Measurements from ENCODE around the gene SNX10. TPM values are rescaled to one million over a fixed set of nuclear protein-coding genes. Genes with fewer than 3 reads are reported as not detected.

Gene SNX10
- total RNA-seq, 3 donors from 2014 or later: 13.4 to 24.6 (median 18.1) TPM

DNA sequence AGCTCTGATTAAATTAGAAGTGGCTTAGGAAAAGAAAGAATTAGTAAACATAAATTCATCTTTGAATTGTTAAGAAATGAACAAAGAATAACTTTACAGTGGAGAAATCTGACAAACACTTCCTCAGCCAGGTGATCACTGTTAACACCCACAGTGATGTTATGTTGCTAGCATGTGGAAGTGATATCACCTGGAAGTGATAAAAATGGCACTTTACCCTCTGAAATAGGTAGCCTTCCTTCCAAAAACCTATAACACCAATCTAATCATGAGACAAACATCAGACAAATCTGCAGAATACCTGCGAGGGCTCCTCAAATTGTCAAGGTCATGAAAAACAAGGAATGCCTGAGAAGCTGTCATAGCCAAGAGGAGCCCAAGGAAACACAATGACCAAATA is 59.5 kb downstream of the SNX10 start:
- no peak overlapping the region for H3K4me3 ChIP-seq
- H3K27ac ChIP-seq: no peak overlapping the region
- no peaks in the 10 kb centered on the region for H3K36me3 ChIP-seq
- no peak for DNase-seq (ENCODE audit: low spot score in 2 of 2)
- intact Hi-C loops (cut with DNase I; ENCODE audit: low total_unique reads): no loop called here
- TF ChIP-seq, protein P1, sequence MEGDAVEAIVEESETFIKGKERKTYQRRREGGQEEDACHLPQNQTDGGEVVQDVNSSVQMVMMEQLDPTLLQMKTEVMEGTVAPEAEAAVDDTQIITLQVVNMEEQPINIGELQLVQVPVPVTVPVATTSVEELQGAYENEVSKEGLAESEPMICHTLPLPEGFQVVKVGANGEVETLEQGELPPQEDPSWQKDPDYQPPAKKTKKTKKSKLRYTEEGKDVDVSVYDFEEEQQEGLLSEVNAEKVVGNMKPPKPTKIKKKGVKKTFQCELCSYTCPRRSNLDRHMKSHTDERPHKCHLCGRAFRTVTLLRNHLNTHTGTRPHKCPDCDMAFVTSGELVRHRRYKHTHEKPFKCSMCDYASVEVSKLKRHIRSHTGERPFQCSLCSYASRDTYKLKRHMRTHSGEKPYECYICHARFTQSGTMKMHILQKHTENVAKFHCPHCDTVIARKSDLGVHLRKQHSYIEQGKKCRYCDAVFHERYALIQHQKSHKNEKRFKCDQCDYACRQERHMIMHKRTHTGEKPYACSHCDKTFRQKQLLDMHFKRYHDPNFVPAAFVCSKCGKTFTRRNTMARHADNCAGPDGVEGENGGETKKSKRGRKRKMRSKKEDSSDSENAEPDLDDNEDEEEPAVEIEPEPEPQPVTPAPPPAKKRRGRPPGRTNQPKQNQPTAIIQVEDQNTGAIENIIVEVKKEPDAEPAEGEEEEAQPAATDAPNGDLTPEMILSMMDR (IDR thresholded peaks at IDR 0.05): no peak
- TF ChIP-seq POLR2AphosphoS5 (IDR thresholded peaks at IDR 0.05) (no peak), POLR2A (IDR thresholded peaks at IDR 0.05) (no peak)
- H3K27me3 ChIP-seq: no peaks in the 10 kb centered on the region
- H3K4me1 ChIP-seq: no peaks in the 10 kb centered on the region
- no peaks in the 10 kb centered on the region for H3K9me3 ChIP-seq

DNA sequence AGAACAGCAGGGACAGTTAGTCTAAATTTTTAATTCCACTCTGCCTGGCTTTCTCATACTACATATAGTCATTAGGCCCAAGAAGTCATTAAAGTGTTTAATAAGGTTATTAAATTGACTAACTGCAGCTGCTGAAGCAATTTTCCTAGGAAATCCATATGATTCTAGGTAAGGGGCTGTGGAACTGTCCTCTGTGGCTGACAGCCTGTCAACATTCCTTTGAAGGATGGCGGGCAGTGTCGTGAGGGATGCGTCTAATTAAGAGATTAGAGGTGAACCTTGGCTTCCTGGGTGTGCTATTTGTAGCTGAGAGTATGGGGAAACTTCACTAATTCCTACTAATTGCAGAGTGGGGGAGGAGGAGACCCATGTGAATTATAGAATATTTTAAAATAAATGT is 64.6 kb downstream of the SNX10 start:
- no peaks in the 10 kb centered on the region for H3K4me1 ChIP-seq
- no peaks in the 10 kb centered on the region for H3K36me3 ChIP-seq
- no peaks in the 10 kb centered on the region for H3K27me3 ChIP-seq
- no peak overlapping the region for H3K27ac ChIP-seq
- no peaks in the 10 kb centered on the region for H3K9me3 ChIP-seq
- intact Hi-C loops (cut with DNase I; ENCODE audit: low total_unique reads): no loop called here
- H3K4me3 ChIP-seq: no peak overlapping the region
- DNase-seq (ENCODE audit: low spot score in 2 of 2): no peak
- no peak for TF ChIP-seq POLR2AphosphoS5 (IDR thresholded peaks at IDR 0.05)
- TF ChIP-seq, protein P1 (IDR thresholded peaks at IDR 0.05): no peak
- TF ChIP-seq POLR2A (IDR thresholded peaks at IDR 0.05): no peak

DNA sequence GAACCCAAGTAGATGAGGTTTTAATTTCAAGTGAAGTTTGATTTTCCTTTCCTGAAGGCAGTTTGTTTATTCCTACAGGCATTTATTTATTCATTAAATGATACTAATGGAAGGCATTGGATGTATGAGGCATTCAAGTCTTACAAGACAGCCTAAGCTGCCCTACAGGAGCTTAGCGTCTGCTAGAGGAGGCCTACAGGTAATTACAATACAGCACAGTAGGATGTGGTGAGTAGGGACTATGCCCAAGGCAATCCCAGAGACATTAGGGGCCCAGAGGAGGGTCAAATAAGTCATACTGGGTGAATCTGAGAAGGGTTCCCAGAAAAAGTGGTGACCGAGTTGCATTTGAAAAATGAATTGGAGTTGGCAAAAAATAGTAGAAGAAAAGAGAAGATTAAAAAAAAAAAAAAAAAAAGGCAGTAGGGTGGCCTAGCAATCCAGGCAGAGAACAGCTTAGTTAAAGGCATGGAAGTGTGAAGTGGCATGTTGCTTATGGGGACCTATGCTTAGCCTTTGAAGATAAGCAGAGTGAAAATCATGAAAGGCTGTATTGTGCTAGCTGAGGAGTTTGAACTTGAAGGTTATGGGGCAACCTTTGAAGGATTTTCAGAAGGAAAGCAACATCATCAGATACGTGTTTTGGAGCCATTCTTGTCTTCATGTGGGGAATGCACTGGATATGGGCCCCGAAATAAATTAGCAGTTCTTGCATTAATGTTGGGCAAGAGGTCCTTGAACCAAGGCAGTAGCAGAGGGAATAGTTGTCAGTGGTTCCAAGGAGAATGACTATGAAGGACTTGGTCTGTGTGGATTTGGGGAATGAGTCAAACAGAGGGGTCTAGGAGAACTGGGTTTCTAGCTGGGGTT is 65.5 kb downstream of the SNX10 start:
- intact Hi-C loops (cut with DNase I; ENCODE audit: low total_unique reads): no loop called here
- H3K27me3 ChIP-seq: no peaks in the 10 kb centered on the region
- no peak overlapping the region for H3K27ac ChIP-seq
- no peak overlapping the region for H3K4me3 ChIP-seq
- no peaks in the 10 kb centered on the region for H3K4me1 ChIP-seq
- no peak for DNase-seq (ENCODE audit: low spot score in 2 of 2)
- H3K36me3 ChIP-seq: no peaks in the 10 kb centered on the region
- H3K9me3 ChIP-seq: no peaks in the 10 kb centered on the region
- no peak for TF ChIP-seq POLR2A (IDR thresholded peaks at IDR 0.05)
- TF ChIP-seq POLR2AphosphoS5 (IDR thresholded peaks at IDR 0.05): no peak
- TF ChIP-seq, protein P1 (IDR thresholded peaks at IDR 0.05): no peak

DNA sequence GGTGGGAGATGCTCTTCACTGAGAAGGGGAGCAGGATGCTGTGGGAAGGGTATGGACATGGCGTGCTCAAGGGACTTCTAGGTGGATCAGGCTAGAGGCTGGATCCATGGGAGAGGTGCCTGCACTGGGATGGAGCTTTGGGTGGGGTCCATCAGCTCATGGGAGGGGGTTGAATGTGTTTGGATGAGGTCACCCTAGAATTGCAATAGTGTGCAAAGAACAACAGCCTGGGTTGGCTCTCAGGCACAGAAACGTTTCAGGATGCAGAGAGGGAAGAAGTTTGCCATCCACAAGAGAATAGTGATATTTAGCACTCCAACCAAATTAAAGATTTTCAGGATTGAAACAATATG is 66.1 kb downstream of the SNX10 start:
- Histone ChIP-seq H3K9me3 (no peaks in the 10 kb centered on the region), H3K4me3 (no peak overlapping the region), H3K27me3 (no peaks in the 10 kb centered on the region), H3K4me1 (no peaks in the 10 kb centered on the region), H3K36me3 (no peaks in the 10 kb centered on the region), H3K27ac (no peak overlapping the region)
- no peak for DNase-seq (ENCODE audit: low spot score in 2 of 2)
- TF ChIP-seq POLR2AphosphoS5 (IDR thresholded peaks at IDR 0.05) (no peak), POLR2A (IDR thresholded peaks at IDR 0.05) (no peak)
- TF ChIP-seq, protein P1 (IDR thresholded peaks at IDR 0.05): no peak
- intact Hi-C loops (cut with DNase I; ENCODE audit: low total_unique reads): no loop called here

DNA sequence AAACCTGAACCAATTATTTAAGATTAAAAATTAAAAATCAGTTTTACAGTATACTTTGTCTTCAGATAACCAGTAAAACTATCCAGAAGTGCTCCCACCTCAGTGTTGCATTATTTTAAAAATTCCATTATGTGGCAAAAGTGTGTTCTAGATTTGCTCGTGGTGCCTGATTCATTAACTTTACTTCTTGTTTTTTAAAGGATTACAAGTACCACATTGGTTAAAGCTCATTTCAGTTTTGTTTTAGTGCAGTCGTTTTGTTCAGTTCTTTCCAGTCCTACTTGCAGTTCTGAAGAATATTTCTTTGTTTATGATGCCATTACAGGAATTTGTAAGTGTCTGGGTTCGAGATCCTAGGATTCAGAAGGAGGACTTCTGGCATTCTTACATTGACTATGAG is 69.0 kb downstream of the SNX10 start:
- H3K27ac ChIP-seq: no peak overlapping the region
- no peaks in the 10 kb centered on the region for H3K27me3 ChIP-seq
- no peak for DNase-seq (ENCODE audit: low spot score in 2 of 2)
- intact Hi-C loops (cut with DNase I; ENCODE audit: low total_unique reads): no loop called here
- no peaks in the 10 kb centered on the region for H3K9me3 ChIP-seq
- no peak for TF ChIP-seq POLR2AphosphoS5 (IDR thresholded peaks at IDR 0.05)
- no peak for TF ChIP-seq POLR2A (IDR thresholded peaks at IDR 0.05)
- TF ChIP-seq, protein P1 (IDR thresholded peaks at IDR 0.05): no peak
- no peaks in the 10 kb centered on the region for H3K4me1 ChIP-seq
- no peak overlapping the region for H3K4me3 ChIP-seq
- no peaks in the 10 kb centered on the region for H3K36me3 ChIP-seq

All from breast epithelium (tissue), 4 donors.